ENCODE measurements around the gene RHEBL1. TPM values are rescaled to one million over a fixed set of nuclear protein-coding genes. Genes with fewer than 3 reads are reported as not detected.

Gene RHEBL1
- total RNA-seq, 4 donors from 2014 or later = not detected

DNA sequence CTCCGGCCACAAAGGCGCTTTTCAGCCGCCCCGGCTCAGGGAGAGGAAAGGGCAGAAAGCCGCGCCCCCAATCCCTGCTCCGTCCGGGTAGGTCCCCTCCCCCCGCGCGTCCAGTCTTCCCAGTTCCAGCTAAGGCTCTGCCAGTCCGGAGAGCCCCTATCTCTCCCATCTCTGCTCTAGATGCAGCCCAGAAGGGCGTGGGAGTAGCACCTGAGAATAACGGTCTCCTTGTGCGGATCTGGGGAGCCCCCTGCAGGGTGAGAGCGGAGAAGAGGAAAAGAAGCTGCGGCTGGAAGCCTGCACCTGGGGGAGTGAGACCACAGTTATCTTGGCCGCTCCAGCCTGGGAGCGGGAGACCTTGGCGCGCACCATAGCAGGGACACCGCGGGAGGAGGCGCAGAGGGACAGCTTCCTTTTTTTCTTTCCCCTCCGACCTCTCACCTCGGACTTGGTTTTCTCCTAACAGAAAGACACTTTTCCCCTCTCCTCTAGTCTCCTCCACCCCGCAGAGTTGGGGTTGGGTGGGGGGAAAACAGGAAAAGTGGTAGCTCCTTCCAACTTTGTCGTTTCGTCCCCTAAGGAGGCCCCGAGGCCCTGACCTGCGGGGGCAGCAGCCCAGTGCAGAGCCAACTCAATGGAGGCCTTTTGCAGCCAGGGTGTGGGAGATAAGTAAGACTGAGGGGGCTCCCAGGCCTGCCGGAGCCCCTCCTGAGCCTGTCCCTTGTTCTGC, 22.5 kb upstream of the RHEBL1 start:
- Histone ChIP-seq H3K9me3 (no peaks in the 10 kb centered on the region), H3K4me3 (peak overlapping the region in 1 of 4 donors; percentile 34), H3K27ac (no peak overlapping the region), H3K4me1 (peaks cover 32 to 55% (median 42%) of the 10 kb centered on the region in 4 donors), H3K27me3 (peaks cover 67% of the 10 kb centered on the region), H3K36me3 (peaks cover 0 to 7% (median 0%) of the 10 kb centered on the region in 4 donors)
- intact Hi-C loops (cut with DNase I; ENCODE audit: low total_unique reads) = no loop called here
- TF ChIP-seq POLR2A (IDR thresholded peaks at IDR 0.05) (no peak), CTCF (IDR thresholded peaks at IDR 0.05) (peak in 4 of 5 experiments; percentile 11 to 19 (median 16))
- WGBS, 2 donors (ENCODE audit: low coverage in 1 of 2) = 0 to 9% methylated on average over 4 to 28 of the region's 32 CpGs
- in situ Hi-C loops (cut with MboI; ENCODE audit: low pct_ligation_motif_present in 1 of 4, low pct_unique_long_range_greater_than_20kb in 1 of 4, low sequenced_read_pairs in 3 of 4) = loop anchor here in 2 of 4 donors (25.0 kb wide), 1 partner anchor 145 kb away; no protein-coding TSS in a partner anchor
- DNase-seq = no peak

GRCh38 chr12:49091836-49092085, 22.0 kb upstream of the RHEBL1 start:
- DNase-seq = no peak
- Histone ChIP-seq H3K4me3 (peak overlapping the region in 1 of 4 donors; percentile 34), H3K9me3 (no peaks in the 10 kb centered on the region), H3K27me3 (peaks cover 67% of the 10 kb centered on the region), H3K27ac (no peak overlapping the region), H3K36me3 (peaks cover 0 to 2% (median 0%) of the 10 kb centered on the region in 4 donors), H3K4me1 (peaks cover 32 to 55% (median 42%) of the 10 kb centered on the region in 4 donors)
- in situ Hi-C loops (cut with MboI; ENCODE audit: low pct_ligation_motif_present in 1 of 4, low pct_unique_long_range_greater_than_20kb in 1 of 4, low sequenced_read_pairs in 3 of 4) = loop anchor here in 2 of 4 donors (25.0 kb wide), 1 partner anchor 146 kb away; no protein-coding TSS in a partner anchor
- no peak for TF ChIP-seq EP300 (IDR thresholded peaks at IDR 0.05; ENCODE audit: low read depth)
- no peak for TF ChIP-seq CTCF (IDR thresholded peaks at IDR 0.05)
- TF ChIP-seq POLR2AphosphoS5 (IDR thresholded peaks at IDR 0.05) = no peak
- TF ChIP-seq POLR2A (IDR thresholded peaks at IDR 0.05) = no peak
- intact Hi-C loops (cut with DNase I; ENCODE audit: low total_unique reads) = no loop called here
- WGBS, 2 donors (ENCODE audit: low coverage in 1 of 2) = 10% methylated on average over 13 of the region's 14 CpGs; no CpG with 5 or more reads in 1 of the 2 donors

GRCh38 chr12:49091056-49091835, 21.5 kb upstream of the RHEBL1 start:
- TF ChIP-seq POLR2AphosphoS5 (IDR thresholded peaks at IDR 0.05) = no peak
- no peak for TF ChIP-seq CTCF (IDR thresholded peaks at IDR 0.05)
- no peak for TF ChIP-seq POLR2A (IDR thresholded peaks at IDR 0.05)
- no peak for TF ChIP-seq EP300 (IDR thresholded peaks at IDR 0.05; ENCODE audit: low read depth)
- Histone ChIP-seq H3K4me3 (peak overlapping the region in 1 of 4 donors; percentile 34), H3K9me3 (no peaks in the 10 kb centered on the region), H3K4me1 (peaks cover 32 to 55% (median 42%) of the 10 kb centered on the region in 4 donors), H3K36me3 (no peaks in the 10 kb centered on the region), H3K27ac (no peak overlapping the region), H3K27me3 (peaks cover 67% of the 10 kb centered on the region)
- intact Hi-C loops (cut with DNase I; ENCODE audit: low total_unique reads) (no loop called here), in situ Hi-C loops (cut with MboI; ENCODE audit: low pct_ligation_motif_present in 1 of 4, low pct_unique_long_range_greater_than_20kb in 1 of 4, low sequenced_read_pairs in 3 of 4) (loop anchor here in 2 of 4 donors (25.0 kb wide), 1 partner anchor 146 kb away; no protein-coding TSS in a partner anchor)
- 39% methylated on average over 37 of the region's 41 CpGs; no CpG with 5 or more reads in 1 of the 2 donors for WGBS, 2 donors (ENCODE audit: low coverage in 1 of 2)
- no peak for DNase-seq

Data from transverse colon (tissue), 4 donors.